ENCODE data around the gene ZNF79. TPM values are rescaled to one million over a fixed set of nuclear protein-coding genes. Genes with fewer than 3 reads are reported as not detected.

ZNF79 gene
- total RNA-seq, 1 experiment from 2014 or later, result 9.0 TPM

DNA sequence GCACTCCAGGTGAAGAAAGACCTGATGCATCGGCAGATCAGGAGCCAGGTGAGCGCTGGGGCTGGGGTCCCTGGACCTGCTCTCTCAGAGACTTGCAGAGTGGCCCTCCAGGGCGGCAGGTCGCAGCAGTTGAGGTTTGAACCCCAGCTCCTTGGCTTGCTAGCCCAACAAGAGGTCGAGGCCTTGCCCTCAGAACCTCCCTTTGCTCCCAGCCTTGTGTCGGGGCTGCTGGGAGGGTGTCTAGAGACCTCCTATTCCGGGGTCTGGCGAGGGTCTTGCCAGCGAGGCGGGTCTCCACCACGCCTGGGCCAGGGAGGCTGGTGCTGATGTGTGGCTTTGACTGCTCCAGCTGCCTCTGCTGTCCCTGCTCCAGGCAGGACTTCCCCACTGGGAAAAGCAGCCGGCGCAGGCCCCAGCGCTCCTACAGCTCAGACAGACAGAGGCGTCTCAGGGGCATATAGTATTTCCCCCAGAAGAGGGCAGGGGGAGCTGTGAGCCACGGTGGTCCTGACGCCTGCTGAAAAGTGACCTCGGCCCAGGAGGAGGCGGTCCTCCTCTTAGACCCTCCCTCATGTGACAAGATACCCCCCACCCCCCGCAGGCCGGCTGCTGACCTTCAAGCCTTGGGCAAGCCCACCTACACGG lies 65.4 kb downstream of the ZNF79 start:
- CTCF ChIA-PET, result interaction anchor here (0.5 to 4.3 kb wide), 39 partner anchors 9 to 684 kb away, joined by 3 to 40 read pairs (median 4); partner anchors contain the start of genes SLC2A8 and TOR2A
- Mint-ChIP-seq H3K36me3 (peaks cover 9% of the 10 kb centered on the region; the same call in 1 of the 2 replicates), H3K27ac (peak overlapping the region; percentile 43; the same call in 1 of the 2 replicates), H3K27me3 (ENCODE audit: low read depth) (no peaks in the 10 kb centered on the region), H3K9me3 (no peaks in the 10 kb centered on the region), H3K4me1 (peaks cover 5% of the 10 kb centered on the region), H3K4me3 (no peak overlapping the region)
- DNase-seq (ENCODE audit: low spot score), result peak; percentile 79
- POLR2A ChIA-PET, result interaction anchor here (0.6 to 1.1 kb wide), 2 partner anchors 10 to 76 kb away, joined by 3 read pairs; no protein-coding TSS in a partner anchor
- TF ChIP-seq, protein P1, sequence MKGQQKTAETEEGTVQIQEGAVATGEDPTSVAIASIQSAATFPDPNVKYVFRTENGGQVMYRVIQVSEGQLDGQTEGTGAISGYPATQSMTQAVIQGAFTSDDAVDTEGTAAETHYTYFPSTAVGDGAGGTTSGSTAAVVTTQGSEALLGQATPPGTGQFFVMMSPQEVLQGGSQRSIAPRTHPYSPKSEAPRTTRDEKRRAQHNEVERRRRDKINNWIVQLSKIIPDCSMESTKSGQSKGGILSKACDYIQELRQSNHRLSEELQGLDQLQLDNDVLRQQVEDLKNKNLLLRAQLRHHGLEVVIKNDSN (CRISPR knock-in tag; IDR thresholded peaks at IDR 0.05), result peak; percentile 50; the same call in 1 of the 2 replicates
- TF ChIP-seq, protein P2, sequence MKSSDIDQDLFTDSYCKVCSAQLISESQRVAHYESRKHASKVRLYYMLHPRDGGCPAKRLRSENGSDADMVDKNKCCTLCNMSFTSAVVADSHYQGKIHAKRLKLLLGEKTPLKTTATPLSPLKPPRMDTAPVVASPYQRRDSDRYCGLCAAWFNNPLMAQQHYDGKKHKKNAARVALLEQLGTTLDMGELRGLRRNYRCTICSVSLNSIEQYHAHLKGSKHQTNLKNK (CRISPR knock-in tag; IDR thresholded peaks at IDR 0.05), result no peak
- TF ChIP-seq, protein P3, sequence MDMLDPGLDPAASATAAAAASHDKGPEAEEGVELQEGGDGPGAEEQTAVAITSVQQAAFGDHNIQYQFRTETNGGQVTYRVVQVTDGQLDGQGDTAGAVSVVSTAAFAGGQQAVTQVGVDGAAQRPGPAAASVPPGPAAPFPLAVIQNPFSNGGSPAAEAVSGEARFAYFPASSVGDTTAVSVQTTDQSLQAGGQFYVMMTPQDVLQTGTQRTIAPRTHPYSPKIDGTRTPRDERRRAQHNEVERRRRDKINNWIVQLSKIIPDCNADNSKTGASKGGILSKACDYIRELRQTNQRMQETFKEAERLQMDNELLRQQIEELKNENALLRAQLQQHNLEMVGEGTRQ (CRISPR knock-in tag; IDR thresholded peaks at IDR 0.05), result peak; percentile 55
- peak; percentile 98 for ATAC-seq

DNA sequence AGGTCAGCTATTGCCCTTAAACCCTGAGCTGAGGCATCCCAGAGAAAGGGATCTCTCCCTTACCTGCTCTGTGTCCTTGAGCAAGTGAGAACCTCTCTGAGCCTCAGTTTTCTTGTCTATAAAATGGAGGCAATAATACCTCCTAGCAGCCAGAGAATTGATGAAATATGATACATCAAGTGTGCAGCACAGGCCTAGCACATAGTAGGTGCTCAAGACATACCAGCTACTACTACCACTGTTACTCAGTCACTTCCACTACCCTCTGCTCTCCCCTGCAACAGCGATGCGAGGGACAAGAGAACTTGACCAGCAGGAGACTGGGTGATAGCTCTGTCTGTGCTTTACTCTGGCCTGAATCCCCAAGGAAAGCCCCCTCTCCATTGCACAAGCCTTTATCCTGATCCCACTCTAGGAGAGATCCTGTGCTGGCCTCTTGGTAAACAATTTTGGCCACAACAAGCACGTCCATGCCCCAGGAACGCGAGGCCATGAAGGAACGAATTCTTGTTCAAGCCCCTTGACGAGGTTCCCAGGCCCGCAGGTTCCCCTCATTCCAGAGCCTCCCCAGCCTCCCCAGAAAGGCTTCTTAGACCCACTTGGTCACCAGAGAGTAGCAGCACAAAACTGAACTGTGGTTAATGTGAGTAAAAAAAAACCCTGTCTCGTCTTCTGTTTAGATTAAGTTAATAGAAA lies 66.5 kb downstream of the ZNF79 start:
- CTCF ChIA-PET, result interaction anchor here (0.6 to 4.3 kb wide), 12 partner anchors 10 to 244 kb away, joined by 3 to 40 read pairs (median 10); partner anchors contain the start of gene TOR2A
- POLR2A ChIA-PET, result no interaction called here
- DNase-seq (ENCODE audit: low spot score) (no peak), ATAC-seq (no peak)
- peaks cover 5% of the 10 kb centered on the region for H3K4me1 Mint-ChIP-seq
- TF ChIP-seq, protein P4, sequence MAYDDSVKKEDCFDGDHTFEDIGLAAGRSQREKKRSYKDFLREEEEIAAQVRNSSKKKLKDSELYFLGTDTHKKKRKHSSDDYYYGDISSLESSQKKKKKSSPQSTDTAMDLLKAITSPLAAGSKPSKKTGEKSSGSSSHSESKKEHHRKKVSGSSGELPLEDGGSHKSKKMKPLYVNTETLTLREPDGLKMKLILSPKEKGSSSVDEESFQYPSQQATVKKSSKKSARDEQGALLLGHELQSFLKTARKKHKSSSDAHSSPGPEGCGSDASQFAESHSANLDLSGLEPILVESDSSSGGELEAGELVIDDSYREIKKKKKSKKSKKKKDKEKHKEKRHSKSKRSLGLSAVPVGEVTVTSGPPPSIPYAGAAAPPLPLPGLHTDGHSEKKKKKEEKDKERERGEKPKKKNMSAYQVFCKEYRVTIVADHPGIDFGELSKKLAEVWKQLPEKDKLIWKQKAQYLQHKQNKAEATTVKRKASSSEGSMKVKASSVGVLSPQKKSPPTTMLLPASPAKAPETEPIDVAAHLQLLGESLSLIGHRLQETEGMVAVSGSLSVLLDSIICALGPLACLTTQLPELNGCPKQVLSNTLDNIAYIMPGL (CRISPR knock-in tag; IDR thresholded peaks at IDR 0.05), result no peak
- no peak for TF ChIP-seq RELA (CRISPR knock-in tag; IDR thresholded peaks at IDR 0.05; ENCODE audit: borderline replicate concordance)
- no peak for TF ChIP-seq SMAD3 (CRISPR knock-in tag; IDR thresholded peaks at IDR 0.05; ENCODE audit: borderline replicate concordance)
- TF ChIP-seq JUN (CRISPR knock-in tag; IDR thresholded peaks at IDR 0.05), result no peak
- TF ChIP-seq NR1H2 (CRISPR knock-in tag; IDR thresholded peaks at IDR 0.05), result no peak
- no peak for TF ChIP-seq ZNF121 (CRISPR knock-in tag; IDR thresholded peaks at IDR 0.05)
- TF ChIP-seq, protein P5, sequence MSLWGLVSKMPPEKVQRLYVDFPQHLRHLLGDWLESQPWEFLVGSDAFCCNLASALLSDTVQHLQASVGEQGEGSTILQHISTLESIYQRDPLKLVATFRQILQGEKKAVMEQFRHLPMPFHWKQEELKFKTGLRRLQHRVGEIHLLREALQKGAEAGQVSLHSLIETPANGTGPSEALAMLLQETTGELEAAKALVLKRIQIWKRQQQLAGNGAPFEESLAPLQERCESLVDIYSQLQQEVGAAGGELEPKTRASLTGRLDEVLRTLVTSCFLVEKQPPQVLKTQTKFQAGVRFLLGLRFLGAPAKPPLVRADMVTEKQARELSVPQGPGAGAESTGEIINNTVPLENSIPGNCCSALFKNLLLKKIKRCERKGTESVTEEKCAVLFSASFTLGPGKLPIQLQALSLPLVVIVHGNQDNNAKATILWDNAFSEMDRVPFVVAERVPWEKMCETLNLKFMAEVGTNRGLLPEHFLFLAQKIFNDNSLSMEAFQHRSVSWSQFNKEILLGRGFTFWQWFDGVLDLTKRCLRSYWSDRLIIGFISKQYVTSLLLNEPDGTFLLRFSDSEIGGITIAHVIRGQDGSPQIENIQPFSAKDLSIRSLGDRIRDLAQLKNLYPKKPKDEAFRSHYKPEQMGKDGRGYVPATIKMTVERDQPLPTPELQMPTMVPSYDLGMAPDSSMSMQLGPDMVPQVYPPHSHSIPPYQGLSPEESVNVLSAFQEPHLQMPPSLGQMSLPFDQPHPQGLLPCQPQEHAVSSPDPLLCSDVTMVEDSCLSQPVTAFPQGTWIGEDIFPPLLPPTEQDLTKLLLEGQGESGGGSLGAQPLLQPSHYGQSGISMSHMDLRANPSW (CRISPR knock-in tag; conservative IDR thresholded peaks at IDR 0.05; ENCODE audit: low read depth), result no peak
- TF ChIP-seq, protein P6, sequence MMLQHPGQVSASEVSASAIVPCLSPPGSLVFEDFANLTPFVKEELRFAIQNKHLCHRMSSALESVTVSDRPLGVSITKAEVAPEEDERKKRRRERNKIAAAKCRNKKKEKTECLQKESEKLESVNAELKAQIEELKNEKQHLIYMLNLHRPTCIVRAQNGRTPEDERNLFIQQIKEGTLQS (CRISPR knock-in tag; conservative IDR thresholded peaks at IDR 0.05), result no peak
- TF ChIP-seq, protein P7, sequence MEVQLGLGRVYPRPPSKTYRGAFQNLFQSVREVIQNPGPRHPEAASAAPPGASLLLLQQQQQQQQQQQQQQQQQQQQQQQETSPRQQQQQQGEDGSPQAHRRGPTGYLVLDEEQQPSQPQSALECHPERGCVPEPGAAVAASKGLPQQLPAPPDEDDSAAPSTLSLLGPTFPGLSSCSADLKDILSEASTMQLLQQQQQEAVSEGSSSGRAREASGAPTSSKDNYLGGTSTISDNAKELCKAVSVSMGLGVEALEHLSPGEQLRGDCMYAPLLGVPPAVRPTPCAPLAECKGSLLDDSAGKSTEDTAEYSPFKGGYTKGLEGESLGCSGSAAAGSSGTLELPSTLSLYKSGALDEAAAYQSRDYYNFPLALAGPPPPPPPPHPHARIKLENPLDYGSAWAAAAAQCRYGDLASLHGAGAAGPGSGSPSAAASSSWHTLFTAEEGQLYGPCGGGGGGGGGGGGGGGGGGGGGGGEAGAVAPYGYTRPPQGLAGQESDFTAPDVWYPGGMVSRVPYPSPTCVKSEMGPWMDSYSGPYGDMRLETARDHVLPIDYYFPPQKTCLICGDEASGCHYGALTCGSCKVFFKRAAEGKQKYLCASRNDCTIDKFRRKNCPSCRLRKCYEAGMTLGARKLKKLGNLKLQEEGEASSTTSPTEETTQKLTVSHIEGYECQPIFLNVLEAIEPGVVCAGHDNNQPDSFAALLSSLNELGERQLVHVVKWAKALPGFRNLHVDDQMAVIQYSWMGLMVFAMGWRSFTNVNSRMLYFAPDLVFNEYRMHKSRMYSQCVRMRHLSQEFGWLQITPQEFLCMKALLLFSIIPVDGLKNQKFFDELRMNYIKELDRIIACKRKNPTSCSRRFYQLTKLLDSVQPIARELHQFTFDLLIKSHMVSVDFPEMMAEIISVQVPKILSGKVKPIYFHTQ (CRISPR knock-in tag; IDR thresholded peaks at IDR 0.05), result no peak
- TF ChIP-seq ZNF138 (CRISPR knock-in tag; conservative IDR thresholded peaks at IDR 0.05), result no peak
- no peak for TF ChIP-seq ESRRA (CRISPR knock-in tag; IDR thresholded peaks at IDR 0.05; ENCODE audit: borderline replicate concordance)
- TF ChIP-seq, protein P8, sequence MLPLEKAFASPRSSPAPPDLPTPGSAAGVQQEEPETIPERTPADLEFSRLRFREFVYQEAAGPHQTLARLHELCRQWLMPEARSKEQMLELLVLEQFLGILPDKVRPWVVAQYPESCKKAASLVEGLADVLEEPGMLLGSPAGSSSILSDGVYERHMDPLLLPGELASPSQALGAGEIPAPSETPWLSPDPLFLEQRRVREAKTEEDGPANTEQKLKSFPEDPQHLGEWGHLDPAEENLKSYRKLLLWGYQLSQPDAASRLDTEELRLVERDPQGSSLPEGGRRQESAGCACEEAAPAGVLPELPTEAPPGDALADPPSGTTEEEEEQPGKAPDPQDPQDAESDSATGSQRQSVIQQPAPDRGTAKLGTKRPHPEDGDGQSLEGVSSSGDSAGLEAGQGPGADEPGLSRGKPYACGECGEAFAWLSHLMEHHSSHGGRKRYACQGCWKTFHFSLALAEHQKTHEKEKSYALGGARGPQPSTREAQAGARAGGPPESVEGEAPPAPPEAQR (CRISPR knock-in tag; IDR thresholded peaks at IDR 0.05), result no peak
- TF ChIP-seq, protein P9, sequence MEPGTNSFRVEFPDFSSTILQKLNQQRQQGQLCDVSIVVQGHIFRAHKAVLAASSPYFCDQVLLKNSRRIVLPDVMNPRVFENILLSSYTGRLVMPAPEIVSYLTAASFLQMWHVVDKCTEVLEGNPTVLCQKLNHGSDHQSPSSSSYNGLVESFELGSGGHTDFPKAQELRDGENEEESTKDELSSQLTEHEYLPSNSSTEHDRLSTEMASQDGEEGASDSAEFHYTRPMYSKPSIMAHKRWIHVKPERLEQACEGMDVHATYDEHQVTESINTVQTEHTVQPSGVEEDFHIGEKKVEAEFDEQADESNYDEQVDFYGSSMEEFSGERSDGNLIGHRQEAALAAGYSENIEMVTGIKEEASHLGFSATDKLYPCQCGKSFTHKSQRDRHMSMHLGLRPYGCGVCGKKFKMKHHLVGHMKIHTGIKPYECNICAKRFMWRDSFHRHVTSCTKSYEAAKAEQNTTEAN (CRISPR knock-in tag; IDR thresholded peaks at IDR 0.05), result no peak
- no peak for TF ChIP-seq NR2C2 (CRISPR knock-in tag; IDR thresholded peaks at IDR 0.05)
- H3K36me3 Mint-ChIP-seq, result peaks cover 9% of the 10 kb centered on the region; the same call in 1 of the 2 replicates
- H3K9me3 Mint-ChIP-seq, result no peaks in the 10 kb centered on the region
- H3K27me3 Mint-ChIP-seq (ENCODE audit: low read depth), result no peaks in the 10 kb centered on the region
- no peak overlapping the region for H3K27ac Mint-ChIP-seq
- H3K4me3 Mint-ChIP-seq, result no peak overlapping the region
